ENCODE data around the gene NHLRC4. TPM values are rescaled to one million over a fixed set of nuclear protein-coding genes. Genes with fewer than 3 reads are reported as not detected.

The NHLRC4 gene
- polyA plus RNA-seq, 3 donors, result 0.29 to 0.57 (median 0.36) TPM

DNA sequence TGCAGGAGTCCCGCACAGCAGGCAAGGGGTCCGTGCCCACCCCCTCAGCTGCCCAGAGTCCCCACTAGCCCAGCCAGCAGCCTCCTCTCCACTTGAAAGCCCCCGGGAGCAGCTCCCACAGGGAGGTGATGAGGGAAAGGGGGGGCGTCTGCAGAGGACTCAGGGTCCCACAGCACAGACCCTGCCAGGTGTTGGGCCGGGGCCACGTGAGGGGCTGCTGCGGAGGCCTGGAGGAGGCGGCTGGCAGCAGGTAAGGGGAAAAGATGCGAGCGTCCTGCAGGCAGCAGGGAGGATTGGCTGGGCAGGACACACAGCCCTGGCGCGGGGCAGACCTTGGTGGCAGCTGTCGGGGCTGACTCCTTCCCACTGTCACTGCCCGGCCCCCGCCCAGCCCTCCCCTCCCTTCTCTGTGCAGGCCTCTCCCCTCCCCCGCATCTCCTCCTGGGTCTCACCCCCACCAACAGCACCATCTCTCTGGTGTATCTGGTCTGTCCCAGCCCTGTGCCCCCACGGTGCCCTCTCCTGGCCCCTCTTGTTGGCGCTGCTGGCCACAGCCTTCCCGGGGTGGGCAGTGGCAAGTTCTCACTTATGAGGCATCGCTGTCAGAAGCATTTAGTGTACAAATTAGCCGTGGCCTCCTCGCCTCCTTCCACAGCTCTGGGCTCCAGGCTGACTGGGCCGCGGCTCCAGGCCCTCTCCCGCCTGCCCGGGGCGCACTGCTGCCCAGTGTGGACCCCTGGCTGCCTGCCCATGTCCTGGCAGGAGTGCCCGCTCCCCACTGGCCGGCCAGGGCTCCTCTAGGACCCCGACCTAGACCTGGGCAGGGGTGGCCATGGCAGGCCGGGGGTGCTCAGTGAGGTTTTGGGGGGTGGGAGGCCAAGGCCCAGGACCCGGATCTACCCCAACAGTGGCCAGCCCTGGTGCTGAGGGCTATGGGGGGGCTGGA is 11.0 kb upstream of the NHLRC4 start:
- Histone ChIP-seq H3K4me1 (ENCODE audit: control insufficient read depth in 1 of 2, insufficient read depth in 2 of 2, low read length in 2 of 2) (no peaks in the 10 kb centered on the region), H4K20me1 (ENCODE audit: insufficient read depth, low read length) (no peaks in the 10 kb centered on the region), H3K27ac (ENCODE audit: low read depth in 1 of 2, low read length in 2 of 2) (no peak overlapping the region), H3K4me2 (replicated peaks; ENCODE audit: extremely low read depth, low read length, poor library complexity, severe bottlenecking) (no peak overlapping the region), H2AFZ (ENCODE audit: insufficient read depth, low read depth, low read length, poor library complexity, severe bottlenecking) (no peak overlapping the region), H3K9me3 (replicated peaks in 1 of 2; ENCODE audit: control insufficient read depth in 1 of 2, insufficient read depth in 1 of 2, low read length in 2 of 2) (no peaks in the 10 kb centered on the region), H3K9ac (ENCODE audit: insufficient read depth, low read length, poor library complexity, severe bottlenecking) (no peak overlapping the region), H3K79me2 (ENCODE audit: insufficient read depth, low read length) (no peaks in the 10 kb centered on the region), H3K4me3 (replicated peaks in 1 of 3; ENCODE audit: low read depth in 2 of 3, low read length in 3 of 3) (no peak overlapping the region), H3K36me3 (replicated peaks in 1 of 2; ENCODE audit: control insufficient read depth in 1 of 2, insufficient read depth in 2 of 2, low read length in 2 of 2) (peaks cover 11 to 33% of the 10 kb centered on the region in 2 donors), H3K27me3 (ENCODE audit: control insufficient read depth in 2 of 2, insufficient read depth in 2 of 2, low read length in 2 of 2) (peaks cover 2 to 20% of the 10 kb centered on the region in 2 donors)
- H3K9me3 Mint-ChIP-seq, result peaks cover 0 to 3% (median 0%) of the 10 kb centered on the region in 7 donors
- 89% methylated on average over 24 of the region's 32 CpGs for WGBS (ENCODE audit: insufficient coverage)
- no peaks in the 10 kb centered on the region for H3K4me1 Mint-ChIP-seq
- peaks cover 7 to 13% of the 10 kb centered on the region in 2 donors for H3K36me3 Mint-ChIP-seq
- no peak for DNase-seq
- intact Hi-C loops (cut with micrococcal nuclease), result no loop called here
- no peak overlapping the region for H3K4me3 Mint-ChIP-seq
- TF ChIP-seq, protein P1, sequence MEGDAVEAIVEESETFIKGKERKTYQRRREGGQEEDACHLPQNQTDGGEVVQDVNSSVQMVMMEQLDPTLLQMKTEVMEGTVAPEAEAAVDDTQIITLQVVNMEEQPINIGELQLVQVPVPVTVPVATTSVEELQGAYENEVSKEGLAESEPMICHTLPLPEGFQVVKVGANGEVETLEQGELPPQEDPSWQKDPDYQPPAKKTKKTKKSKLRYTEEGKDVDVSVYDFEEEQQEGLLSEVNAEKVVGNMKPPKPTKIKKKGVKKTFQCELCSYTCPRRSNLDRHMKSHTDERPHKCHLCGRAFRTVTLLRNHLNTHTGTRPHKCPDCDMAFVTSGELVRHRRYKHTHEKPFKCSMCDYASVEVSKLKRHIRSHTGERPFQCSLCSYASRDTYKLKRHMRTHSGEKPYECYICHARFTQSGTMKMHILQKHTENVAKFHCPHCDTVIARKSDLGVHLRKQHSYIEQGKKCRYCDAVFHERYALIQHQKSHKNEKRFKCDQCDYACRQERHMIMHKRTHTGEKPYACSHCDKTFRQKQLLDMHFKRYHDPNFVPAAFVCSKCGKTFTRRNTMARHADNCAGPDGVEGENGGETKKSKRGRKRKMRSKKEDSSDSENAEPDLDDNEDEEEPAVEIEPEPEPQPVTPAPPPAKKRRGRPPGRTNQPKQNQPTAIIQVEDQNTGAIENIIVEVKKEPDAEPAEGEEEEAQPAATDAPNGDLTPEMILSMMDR (IDR thresholded peaks at IDR 0.05), result no peak
- peaks cover 14 to 29% (median 25%) of the 10 kb centered on the region in 3 donors for H3K27me3 Mint-ChIP-seq (ENCODE audit: low read depth in 3 of 3)
- H3K27ac Mint-ChIP-seq, result no peak overlapping the region

DNA sequence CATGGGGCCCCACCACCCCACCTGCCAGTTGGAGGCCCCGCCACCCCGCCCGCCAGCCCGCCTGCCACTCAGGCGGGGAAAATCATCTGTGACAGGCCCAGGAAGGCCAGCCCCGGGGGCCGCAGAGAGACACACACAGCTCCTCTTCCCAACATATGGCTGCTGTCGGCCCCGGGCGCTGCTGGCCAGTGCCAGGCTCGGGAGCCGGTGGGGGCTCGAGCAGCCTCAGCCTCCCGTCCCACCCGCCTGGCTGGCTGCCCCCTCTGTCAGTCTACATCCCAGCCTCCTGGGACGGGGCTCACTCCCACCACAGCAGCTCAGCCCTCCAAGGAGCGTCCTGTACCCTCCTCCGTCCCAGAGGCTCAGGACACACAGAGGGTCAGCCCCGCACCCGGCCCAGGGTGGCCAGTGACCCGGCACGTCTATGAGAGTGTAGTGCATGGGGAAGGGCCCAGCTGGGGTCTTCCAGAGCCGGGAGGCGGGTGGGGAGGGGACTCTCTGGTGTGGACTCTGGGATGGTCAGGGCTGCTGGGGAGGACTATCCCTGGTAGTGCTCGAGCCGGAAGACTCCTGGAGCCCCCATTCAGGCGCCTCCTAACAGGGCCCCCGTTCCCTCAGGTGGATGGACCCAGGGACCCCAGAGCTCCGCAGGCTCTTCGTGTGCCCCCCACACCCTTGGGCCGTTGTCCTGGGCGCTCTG is 10.2 kb upstream of the NHLRC4 start:
- Mint-ChIP-seq H3K27me3 (ENCODE audit: low read depth in 3 of 3) (peaks cover 16 to 37% (median 31%) of the 10 kb centered on the region in 3 donors), H3K27ac (no peak overlapping the region), H3K4me1 (no peaks in the 10 kb centered on the region), H3K36me3 (peaks cover 3 to 9% of the 10 kb centered on the region in 2 donors), H3K9me3 (peaks cover 0 to 3% (median 0%) of the 10 kb centered on the region in 7 donors), H3K4me3 (no peak overlapping the region)
- Histone ChIP-seq H3K9ac (ENCODE audit: insufficient read depth, low read length, poor library complexity, severe bottlenecking) (no peak overlapping the region), H3K79me2 (ENCODE audit: insufficient read depth, low read length) (no peaks in the 10 kb centered on the region), H3K4me2 (replicated peaks; ENCODE audit: extremely low read depth, low read length, poor library complexity, severe bottlenecking) (no peak overlapping the region), H3K4me3 (replicated peaks in 1 of 3; ENCODE audit: low read depth in 2 of 3, low read length in 3 of 3) (no peak overlapping the region), H3K4me1 (ENCODE audit: control insufficient read depth in 1 of 2, insufficient read depth in 2 of 2, low read length in 2 of 2) (no peaks in the 10 kb centered on the region), H4K20me1 (ENCODE audit: insufficient read depth, low read length) (no peaks in the 10 kb centered on the region), H3K27ac (ENCODE audit: low read depth in 1 of 2, low read length in 2 of 2) (no peak overlapping the region), H3K9me3 (replicated peaks in 1 of 2; ENCODE audit: control insufficient read depth in 1 of 2, insufficient read depth in 1 of 2, low read length in 2 of 2) (no peaks in the 10 kb centered on the region), H2AFZ (ENCODE audit: insufficient read depth, low read depth, low read length, poor library complexity, severe bottlenecking) (no peak overlapping the region), H3K36me3 (replicated peaks in 1 of 2; ENCODE audit: control insufficient read depth in 1 of 2, insufficient read depth in 2 of 2, low read length in 2 of 2) (peaks cover 6 to 25% of the 10 kb centered on the region in 2 donors), H3K27me3 (ENCODE audit: control insufficient read depth in 2 of 2, insufficient read depth in 2 of 2, low read length in 2 of 2) (peaks cover 7 to 28% of the 10 kb centered on the region in 2 donors)
- WGBS (ENCODE audit: insufficient coverage), result 91% methylated on average over 28 of the region's 32 CpGs
- intact Hi-C loops (cut with micrococcal nuclease), result no loop called here
- DNase-seq, result no peak
- TF ChIP-seq, protein P1 (IDR thresholded peaks at IDR 0.05), result no peak

Measured in CD14-positive monocyte (primary cell).